ENCODE measurements around the gene PLCB2. TPM values are rescaled to one million over a fixed set of nuclear protein-coding genes. Genes with fewer than 3 reads are reported as not detected.

Gene PLCB2
- total RNA-seq, 2 donors from 2014 or later: 1.9 to 8.4 TPM

DNA sequence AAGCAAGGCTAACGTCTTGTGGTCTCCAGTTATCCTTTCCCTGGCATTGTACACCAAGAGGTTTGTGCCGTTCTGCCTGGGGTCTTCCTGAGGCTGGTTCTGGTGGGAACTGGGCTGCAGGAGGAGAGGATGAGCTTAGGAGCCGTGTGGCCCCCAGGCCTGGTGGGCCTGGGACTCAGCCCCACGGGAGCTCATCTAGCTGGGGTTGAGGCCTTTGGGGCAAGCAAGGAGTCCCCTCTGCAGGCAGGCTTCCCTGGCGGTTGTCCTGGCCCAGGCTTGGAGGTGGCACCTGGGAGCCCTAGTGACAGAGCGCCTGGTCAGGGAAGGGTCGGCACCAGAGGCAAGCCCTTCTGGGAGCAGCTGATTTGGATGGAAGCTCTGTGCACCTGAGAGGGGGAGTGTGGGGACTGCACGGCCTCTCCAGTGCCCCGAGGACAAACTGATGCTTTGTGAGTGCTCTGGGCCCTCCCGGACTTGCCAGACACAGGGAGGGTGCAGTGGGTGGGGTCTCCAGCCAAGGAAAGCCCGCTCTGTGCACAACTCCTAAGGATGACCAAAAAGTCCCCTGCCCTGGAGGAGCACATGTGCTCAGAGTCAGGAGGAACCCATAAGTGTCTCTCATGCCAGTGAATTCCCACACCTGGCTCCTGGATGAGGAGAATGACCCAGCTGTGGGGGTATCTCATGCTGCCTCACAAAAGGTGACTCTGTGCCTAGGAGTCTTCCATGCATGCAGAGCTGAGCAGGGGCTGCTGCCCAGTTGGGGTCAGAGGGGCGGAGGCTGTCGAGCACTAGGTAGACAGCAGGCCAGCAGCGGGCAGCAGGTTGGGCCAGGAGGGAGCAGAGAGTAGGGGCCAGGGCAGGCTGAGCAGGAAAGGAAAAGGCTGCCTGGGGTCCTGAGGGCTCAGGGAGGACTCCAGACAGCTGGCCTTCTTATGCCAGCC is 66.2 kb downstream of the PLCB2 start:
- no peak overlapping the region for H3K27ac ChIP-seq
- no peaks in the 10 kb centered on the region for H3K9me3 ChIP-seq
- DNase-seq (ENCODE audit: low spot score): peak; percentile 30
- TF ChIP-seq, protein P1, sequence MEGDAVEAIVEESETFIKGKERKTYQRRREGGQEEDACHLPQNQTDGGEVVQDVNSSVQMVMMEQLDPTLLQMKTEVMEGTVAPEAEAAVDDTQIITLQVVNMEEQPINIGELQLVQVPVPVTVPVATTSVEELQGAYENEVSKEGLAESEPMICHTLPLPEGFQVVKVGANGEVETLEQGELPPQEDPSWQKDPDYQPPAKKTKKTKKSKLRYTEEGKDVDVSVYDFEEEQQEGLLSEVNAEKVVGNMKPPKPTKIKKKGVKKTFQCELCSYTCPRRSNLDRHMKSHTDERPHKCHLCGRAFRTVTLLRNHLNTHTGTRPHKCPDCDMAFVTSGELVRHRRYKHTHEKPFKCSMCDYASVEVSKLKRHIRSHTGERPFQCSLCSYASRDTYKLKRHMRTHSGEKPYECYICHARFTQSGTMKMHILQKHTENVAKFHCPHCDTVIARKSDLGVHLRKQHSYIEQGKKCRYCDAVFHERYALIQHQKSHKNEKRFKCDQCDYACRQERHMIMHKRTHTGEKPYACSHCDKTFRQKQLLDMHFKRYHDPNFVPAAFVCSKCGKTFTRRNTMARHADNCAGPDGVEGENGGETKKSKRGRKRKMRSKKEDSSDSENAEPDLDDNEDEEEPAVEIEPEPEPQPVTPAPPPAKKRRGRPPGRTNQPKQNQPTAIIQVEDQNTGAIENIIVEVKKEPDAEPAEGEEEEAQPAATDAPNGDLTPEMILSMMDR (IDR thresholded peaks at IDR 0.05): no peak
- no peaks in the 10 kb centered on the region for H3K27me3 ChIP-seq
- no peak overlapping the region for H3K4me3 ChIP-seq
- no peaks in the 10 kb centered on the region for H3K36me3 ChIP-seq
- H3K4me1 ChIP-seq: peaks cover 0 to 16% of the 10 kb centered on the region in 2 donors

DNA sequence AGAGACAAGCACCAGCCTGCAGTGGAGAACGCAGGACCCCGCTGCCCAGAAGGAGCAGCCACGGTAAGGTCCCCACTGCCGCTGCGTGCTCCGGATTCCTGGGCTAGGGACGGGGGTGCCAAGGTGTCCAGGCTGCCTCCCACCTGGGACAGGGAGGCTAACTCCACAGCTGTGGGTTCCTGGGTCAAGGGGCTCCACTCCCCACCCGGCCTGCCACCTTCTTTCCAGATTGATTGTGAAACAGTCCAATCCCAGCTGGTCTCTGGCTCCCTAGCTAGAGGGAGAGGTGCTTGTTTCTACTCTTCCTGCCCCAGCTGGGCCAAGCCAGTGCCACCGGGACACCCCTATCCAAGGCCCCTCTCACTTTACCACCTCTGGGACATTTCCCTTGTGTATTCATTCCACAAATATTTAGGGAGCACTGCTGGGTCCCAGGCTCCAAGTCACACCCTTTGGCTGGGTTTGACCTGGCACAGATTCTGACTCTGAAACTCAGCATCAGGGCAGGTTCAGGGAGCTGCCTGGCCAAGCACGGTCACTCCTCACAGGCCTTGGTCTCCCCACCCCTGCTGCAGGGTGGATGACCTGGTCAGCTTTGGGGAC is 67.0 kb downstream of the PLCB2 start:
- no peaks in the 10 kb centered on the region for H3K36me3 ChIP-seq
- peaks cover 0 to 16% of the 10 kb centered on the region in 2 donors for H3K4me1 ChIP-seq
- no peak overlapping the region for H3K4me3 ChIP-seq
- TF ChIP-seq, protein P1 (IDR thresholded peaks at IDR 0.05): no peak
- H3K9me3 ChIP-seq: no peaks in the 10 kb centered on the region
- H3K27me3 ChIP-seq: no peaks in the 10 kb centered on the region
- DNase-seq (ENCODE audit: low spot score): peak; percentile 34
- no peak overlapping the region for H3K27ac ChIP-seq

DNA sequence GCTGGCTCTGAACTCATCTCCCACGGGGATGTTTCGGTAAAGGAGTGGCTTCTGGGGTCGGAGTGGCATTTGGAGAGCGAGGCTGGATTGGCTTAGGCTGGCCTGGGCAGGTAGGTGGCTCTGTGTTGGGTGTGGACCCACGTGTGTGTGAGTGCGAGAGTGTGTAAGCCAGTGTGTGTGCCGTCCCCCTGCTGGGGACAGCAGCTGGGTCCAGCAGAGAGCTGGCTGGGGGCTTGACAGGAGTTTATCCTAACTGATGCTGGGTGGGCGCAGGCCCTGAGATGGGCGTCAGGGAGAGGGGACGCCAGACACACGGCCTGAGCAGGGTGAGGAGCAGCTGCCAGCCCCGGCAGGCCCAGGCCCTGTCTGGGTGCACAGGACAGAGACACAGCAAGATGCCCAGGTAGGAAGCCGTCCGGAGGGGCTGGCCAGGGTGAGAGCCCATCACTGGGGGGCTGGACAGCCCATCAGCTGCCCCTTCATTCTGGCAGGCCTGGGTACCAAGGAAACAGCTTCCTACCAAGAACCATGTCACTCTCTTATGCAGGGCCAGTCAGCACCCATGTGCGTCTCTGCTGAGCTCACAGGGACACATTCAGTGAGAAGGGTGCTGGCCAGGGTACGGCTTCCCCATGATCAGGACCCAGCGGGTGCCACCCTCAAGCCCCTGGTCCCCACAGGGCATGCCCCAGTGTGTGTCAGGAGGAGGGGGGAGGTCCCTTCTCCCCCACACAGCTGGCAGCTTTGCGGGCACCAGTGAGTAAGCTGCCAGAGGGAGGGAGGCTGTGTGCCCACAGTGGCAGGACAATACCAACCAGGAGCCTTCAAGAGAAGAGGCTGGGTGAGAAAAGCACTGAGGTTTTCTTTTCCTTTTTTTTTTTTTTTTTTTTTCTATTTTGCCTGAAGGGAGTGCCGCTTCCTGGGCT is 67.8 kb downstream of the PLCB2 start:
- peak; percentile 51 for DNase-seq (ENCODE audit: low spot score)
- H3K27ac ChIP-seq: no peak overlapping the region
- no peaks in the 10 kb centered on the region for H3K36me3 ChIP-seq
- TF ChIP-seq, protein P1 (IDR thresholded peaks at IDR 0.05): no peak
- peaks cover 0 to 16% of the 10 kb centered on the region in 2 donors for H3K4me1 ChIP-seq
- H3K4me3 ChIP-seq: peak overlapping the region in 1 of 2 donors; percentile 47
- H3K27me3 ChIP-seq: no peaks in the 10 kb centered on the region
- H3K9me3 ChIP-seq: no peaks in the 10 kb centered on the region

DNA sequence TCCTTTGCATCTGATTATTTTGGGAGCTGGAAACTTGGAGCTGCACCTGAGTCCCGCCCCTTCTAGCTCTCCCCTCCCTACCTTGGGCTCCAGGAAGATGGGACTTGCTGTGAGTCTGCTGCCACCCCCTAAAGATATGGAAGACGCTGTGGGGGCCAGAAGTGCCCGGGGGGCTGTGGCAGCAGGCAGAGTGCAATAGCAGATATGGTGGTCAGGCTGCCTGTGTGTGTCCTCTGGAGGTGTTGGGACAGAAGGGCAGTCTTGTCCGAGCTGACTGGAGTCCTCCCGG is 68.4 kb downstream of the PLCB2 start:
- H3K27ac ChIP-seq: peak overlapping the region in 1 of 2 donors; percentile 35
- DNase-seq (ENCODE audit: low spot score): peak; percentile 47
- no peaks in the 10 kb centered on the region for H3K9me3 ChIP-seq
- no peaks in the 10 kb centered on the region for H3K27me3 ChIP-seq
- H3K4me1 ChIP-seq: peaks cover 0 to 16% of the 10 kb centered on the region in 2 donors
- no peaks in the 10 kb centered on the region for H3K36me3 ChIP-seq
- peak overlapping the region; percentile 19 to 47 for H3K4me3 ChIP-seq
- TF ChIP-seq, protein P1 (IDR thresholded peaks at IDR 0.05): no peak

DNA sequence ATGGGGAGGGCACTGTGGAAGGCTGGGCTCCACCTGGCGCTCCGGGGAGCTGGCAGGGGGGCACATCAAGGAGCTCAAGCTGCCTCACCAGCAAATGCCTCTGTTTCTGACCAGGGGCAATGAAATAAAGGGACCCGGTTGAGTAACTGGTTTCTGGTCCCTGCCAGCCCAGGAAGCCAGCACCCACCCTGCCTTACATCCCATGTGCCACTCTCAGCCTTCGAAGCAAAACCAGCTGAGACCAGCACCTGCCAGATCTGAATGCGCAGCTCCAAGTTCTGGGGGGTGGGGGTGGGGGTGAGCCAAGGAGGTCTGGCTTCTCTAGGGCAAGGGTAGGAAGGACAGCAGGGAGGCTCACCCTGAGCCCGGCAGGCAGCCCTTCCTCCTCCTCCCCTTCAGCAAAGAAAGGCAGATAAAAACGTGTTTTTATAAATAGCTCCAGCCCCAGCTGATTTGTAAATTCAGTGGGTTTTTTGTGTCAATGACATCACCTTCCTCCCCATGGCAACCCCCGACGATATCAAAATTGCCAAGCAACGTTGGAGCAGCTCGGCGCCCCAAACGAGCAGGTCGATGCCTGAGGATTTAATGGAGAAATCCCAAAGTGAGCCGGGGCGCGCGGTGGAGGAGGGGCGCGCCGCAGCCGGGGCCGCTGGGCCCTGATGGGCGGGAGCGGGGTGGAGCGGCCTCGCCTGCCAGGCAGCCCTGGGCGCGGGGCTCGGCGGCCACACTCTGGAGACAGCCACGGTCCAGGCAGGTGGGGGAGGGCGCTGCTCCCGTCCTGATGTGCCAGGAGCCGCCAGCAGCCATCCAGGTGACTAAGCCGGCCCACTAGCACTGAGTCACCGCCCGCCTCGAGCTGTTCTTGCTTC is 69.0 kb downstream of the PLCB2 start, which contains the start of gene PAK6:
Gene PAK6, plus strand, starts transcription at position 532 of the 872 bp plus-strand sequence. CDS start 25,723 bp downstream, outside the sequence.
- H3K4me3 ChIP-seq: peak within 1 kb of the TSS; percentile 19 to 47
- H3K27me3 ChIP-seq: no peaks in the 10 kb centered on the region
- no peaks in the 10 kb centered on the region for H3K9me3 ChIP-seq
- DNase-seq (ENCODE audit: low spot score): peak; percentile 62
- H3K4me1 ChIP-seq: peaks cover 0 to 16% of the 10 kb centered on the region in 2 donors
- peak within 1 kb of the TSS in 1 of 2 donors; percentile 35 for H3K27ac ChIP-seq
- TF ChIP-seq, protein P1 (IDR thresholded peaks at IDR 0.05): no peak
- no peaks in the 10 kb centered on the region for H3K36me3 ChIP-seq

All from right atrium auricular region (tissue), 2 donors.